D721Med (cell line): ENCODE data around the gene MYO16.
A peak's percentile ranks its signal among the peaks of the same experiment; 100 is the strongest.

Experiments
- DNase-seq: peaks from one replicate; pipeline ENCODE4 v3.0.0; 2011; ENCODE audit warnings: low spot score; ENCODE audit not compliant: insufficient read length
- FAIRE-seq: peaks from 2 replicates; lab custom pipeline; 2011; peaks lifted over from hg19 to GRCh38; lab: Jason Lieb, UNC
- CTCF ChIP-seq: IDR thresholded peaks from 2 replicates; pipeline ENCODE4 v1.5.1; 2012; ENCODE audit warnings: mild to moderate bottlenecking, control low read depth; ENCODE audit not compliant: insufficient read depth; ENCODE audit errors: missing control alignments

The MYO16 gene

GRCh38 chr13:108747843-108748242 is 118.4 kb downstream of the MYO16 start:
- FAIRE-seq: no peak
- TF ChIP-seq CTCF: no peak
- no peak for DNase-seq

DNA sequence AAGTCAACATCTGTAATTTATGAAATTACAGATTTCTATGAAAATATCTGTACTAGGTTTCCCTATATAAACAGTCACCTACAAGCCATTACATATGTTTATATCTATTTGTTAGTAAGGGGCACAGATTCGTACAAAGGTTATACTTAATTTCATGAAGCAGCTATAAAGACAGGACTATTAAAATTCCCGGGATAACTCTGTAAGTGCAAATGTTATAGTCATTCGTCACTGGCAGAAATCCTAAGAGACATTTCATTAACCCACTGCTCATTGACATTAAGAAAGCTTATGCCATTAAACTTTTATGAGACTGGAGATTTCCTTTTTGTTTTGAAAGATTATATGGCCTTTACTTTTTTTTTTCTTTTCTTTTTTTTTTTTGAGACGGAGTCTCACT is 122.9 kb downstream of the MYO16 start:
- no peak for TF ChIP-seq CTCF
- no peak for DNase-seq
- FAIRE-seq: no peak

DNA sequence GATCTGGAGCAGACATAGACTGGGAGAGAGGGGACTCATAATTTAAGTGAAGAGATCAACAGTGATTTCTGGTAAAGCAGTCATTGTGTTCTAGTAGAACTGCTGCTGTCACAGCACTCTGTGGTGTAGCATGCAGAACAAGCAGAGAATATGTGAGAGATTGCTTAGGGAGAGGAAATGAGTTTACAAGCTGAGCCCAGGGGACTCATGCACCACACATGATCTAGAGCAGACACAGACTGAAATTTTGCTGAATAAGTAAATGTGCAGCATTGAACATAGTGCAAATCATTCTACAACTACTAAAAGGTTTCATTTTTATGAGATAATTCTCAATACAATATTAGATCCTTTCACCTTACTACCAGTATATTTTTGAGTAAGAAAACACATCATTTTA is 125.7 kb downstream of the MYO16 start:
- no peak for TF ChIP-seq CTCF
- FAIRE-seq (peak; percentile 35), DNase-seq (no peak)

DNA sequence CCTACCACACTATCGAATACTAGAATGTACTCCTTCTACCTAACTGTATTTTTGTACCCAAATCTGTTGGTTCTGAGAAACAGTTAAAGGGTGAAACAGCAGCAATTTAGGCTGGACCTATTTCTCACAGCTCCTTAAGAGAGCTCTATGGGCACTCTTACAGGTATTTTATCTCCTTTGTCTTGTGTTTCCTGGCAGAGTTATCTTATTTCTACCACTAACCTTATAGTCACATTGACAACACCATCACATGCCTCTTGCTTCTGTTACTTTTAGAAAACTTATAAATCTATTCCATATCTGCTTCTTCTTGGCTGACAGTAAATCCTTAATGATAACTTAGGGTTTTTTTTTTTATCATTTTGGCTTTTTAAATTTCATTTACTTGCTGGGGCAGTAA is 130.7 kb downstream of the MYO16 start:
- no peak for TF ChIP-seq CTCF
- DNase-seq (no peak), FAIRE-seq (no peak)

- no peak for TF ChIP-seq CTCF
- DNase-seq (no peak), FAIRE-seq (no peak)
These were observed 131.1 kb downstream of the MYO16 start for GRCh38 chr13:108760541-108760940.

GRCh38 chr13:108768035-108768434 is 138.6 kb downstream of the MYO16 start:
- no peak for TF ChIP-seq CTCF
- FAIRE-seq: no peak

GRCh38 chr13:108769213-108770070 is 140.0 kb downstream of the MYO16 start:
- no peak for TF ChIP-seq CTCF
- no peak for FAIRE-seq
- DNase-seq: no peak

More at GRCh38 chr13:108768035-108768434, 138.6 kb downstream of the MYO16 start:
- DNase-seq: no peak
